GM23338 (cell line): ENCODE results near the gene BTLA. TPM values are rescaled to one million over a fixed set of nuclear protein-coding genes. Genes with fewer than 3 reads are reported as not detected.

Source experiments
- ATAC-seq: fragments of 200-7000 bp; cut with Tn5 transposase; 3 replicates; pipeline ENCODE4 v1.9.1; 2020
- DNase-seq: peaks from one replicate; pipeline ENCODE4 v3.0.0-alpha.2; 2015; ENCODE audit warnings: low spot score
- H2AFZ ChIP-seq: fragments of 200-600 bp; sonication (generic); 2 replicates; pipeline ENCODE4 v1.8.0; 2016; ENCODE audit warnings: antibody characterized with exemption, mild to moderate bottlenecking, moderate library complexity
- H3F3A ChIP-seq: fragments of 200-600 bp; sonication (generic); replicated peaks from 2 replicates; pipeline ENCODE4 v1.8.0; 2017; ENCODE audit warnings: antibody characterized with exemption, mixed run types, low read depth
- H3K27ac ChIP-seq: fragments of 200-600 bp; sonication (generic); 2 replicates; pipeline ENCODE4 v1.6.1; 2016; ENCODE audit warnings: low read depth
- H3K27me3 ChIP-seq: fragments of 200-600 bp; sonication (generic); 2 replicates; pipeline ENCODE4 v1.8.0; 2016; ENCODE audit warnings: mild to moderate bottlenecking, mixed run types, moderate library complexity; ENCODE audit not compliant: insufficient read depth
- H3K36me3 ChIP-seq: fragments of 200-600 bp; sonication (generic); 2 replicates; pipeline ENCODE4 v1.8.0; 2016; ENCODE audit warnings: mild to moderate bottlenecking; ENCODE audit not compliant: insufficient read depth
- H3K4me1 ChIP-seq: fragments of 200-600 bp; sonication (generic); 2 replicates; pipeline ENCODE4 v1.8.0; 2016; ENCODE audit warnings: mild to moderate bottlenecking, moderate library complexity; ENCODE audit not compliant: insufficient read depth
- H3K4me2 ChIP-seq: fragments of 200-600 bp; sonication (generic); 2 replicates; pipeline ENCODE4 v1.7.1; 2017; ENCODE audit warnings: mixed run types
- H3K4me3 ChIP-seq: fragments of 200-600 bp; sonication (generic); 2 replicates; pipeline ENCODE4 v1.6.1; 2016; ENCODE audit warnings: mixed run types
- H3K79me2 ChIP-seq: fragments of 200-600 bp; sonication (generic); replicated peaks from 2 replicates; pipeline ENCODE4 v1.8.0; 2017; ENCODE audit warnings: mild to moderate bottlenecking; ENCODE audit not compliant: insufficient read depth
- H3K9me2 ChIP-seq: fragments of 200-600 bp; sonication (generic); 2 replicates; pipeline ENCODE4 v1.8.0; 2017; ENCODE audit not compliant: insufficient read depth
- H4K20me1 ChIP-seq: fragments of 200-600 bp; sonication (generic); replicated peaks from 2 replicates; pipeline ENCODE4 v1.8.0; 2017; ENCODE audit warnings: mild to moderate bottlenecking; ENCODE audit not compliant: insufficient read depth
- H3K27ac Mint-ChIP-seq: 2 replicates; pipeline ENCODE4 v1.8.0; 2020; ENCODE audit warnings: inconsistent platforms, mild to moderate bottlenecking, moderate library complexity, mixed read lengths
- H3K27me3 Mint-ChIP-seq: 3 replicates; pipeline ENCODE4 v1.8.0; 2022; ENCODE audit warnings: low read depth, mild to moderate bottlenecking, moderate library complexity, mixed read lengths, inconsistent platforms; ENCODE audit not compliant: insufficient read depth, poor library complexity
- H3K36me3 Mint-ChIP-seq: 3 replicates; pipeline ENCODE4 v1.8.0; 2021; ENCODE audit warnings: low read depth, mild to moderate bottlenecking, inconsistent platforms, moderate library complexity, mixed read lengths
- H3K4me1 Mint-ChIP-seq: 3 replicates; pipeline ENCODE4 v1.8.0; 2020; ENCODE audit warnings: mild to moderate bottlenecking, inconsistent platforms, mixed read lengths
- H3K4me3 Mint-ChIP-seq: 3 replicates; pipeline ENCODE4 v1.8.0; 2021; ENCODE audit warnings: moderate library complexity, mild to moderate bottlenecking, inconsistent platforms, mixed read lengths
- H3K9me3 Mint-ChIP-seq: 3 replicates; pipeline ENCODE4 v1.8.0; 2020; ENCODE audit warnings: moderate library complexity, mild to moderate bottlenecking, inconsistent platforms, mixed read lengths
- CREB1 ChIP-seq: fragments of 250-450 bp; sonication (Bioruptor Pico); IDR thresholded peaks from 2 replicates; pipeline ENCODE4 v1.5.0; 2020; ENCODE audit warnings: low read depth, mild to moderate bottlenecking, moderate library complexity
- EZH2 ChIP-seq: fragments of 200-600 bp; sonication (generic); IDR thresholded peaks from one replicate; pipeline ENCODE4 v1.8.0; 2017; ENCODE audit warnings: antibody characterized with exemption, mild to moderate bottlenecking, low read depth; ENCODE audit not compliant: unreplicated experiment
- EZH2phosphoT487 ChIP-seq: fragments of 200-600 bp; sonication (generic); IDR thresholded peaks from one replicate; pipeline ENCODE4 v1.8.1; 2018; ENCODE audit warnings: antibody characterized with exemption; ENCODE audit not compliant: unreplicated experiment
- JUNB ChIP-seq: IDR thresholded peaks from one replicate; pipeline ENCODE4 v1.6.1; 2016; ENCODE audit warnings: antibody characterized with exemption; ENCODE audit not compliant: unreplicated experiment
- NANOG ChIP-seq: IDR thresholded peaks from 2 replicates; pipeline ENCODE4 v1.6.1; 2016; ENCODE audit warnings: antibody characterized with exemption, borderline replicate concordance
- POLR2AphosphoS5 ChIP-seq: IDR thresholded peaks from 2 replicates; pipeline ENCODE4 v1.6.1; 2016; ENCODE audit warnings: antibody characterized with exemption, low read depth
- STAT1 ChIP-seq: IDR thresholded peaks from one replicate; pipeline ENCODE4 v1.6.1; 2016; ENCODE audit warnings: antibody characterized with exemption; ENCODE audit not compliant: unreplicated experiment
- ZNF114 ChIP-seq: fragments of 250-450 bp; sonication (Bioruptor Pico); IDR thresholded peaks from 2 replicates; pipeline ENCODE4 v1.5.0; 2020; ENCODE audit warnings: mild to moderate bottlenecking, moderate library complexity
- ZNF331 ChIP-seq: fragments of 250-450 bp; sonication (Bioruptor Pico); IDR thresholded peaks from 2 replicates; pipeline ENCODE4 v1.5.0; 2020; ENCODE audit warnings: low read depth, mild to moderate bottlenecking, moderate library complexity
- polyA plus RNA-seq: library from polyadenylated mRNA; unstranded; fragments of >200 nt; fragmentation: Nextera tagmentation; extraction: Ambion mirVana; gene quantifications from 2 replicates; pipeline ENCODE4 v1.2.1, GENCODE V29; 2016
- total RNA-seq: library from RNA; depleted of rRNA; stranded (reverse); fragments of >200 nt; shearing (Covaris generic); gene quantifications from 2 replicates; pipeline ENCODE4 v1.2.3, GENCODE V29; 2014
- TF ChIP-seq, protein P1 (sequence below), 2 experiments: fragments of 200-600 bp in 1 of 2; sonication (generic) in 1 of 2; conservative IDR thresholded peaks; 2 replicates each; pipeline versions ENCODE4 v1.5.1 to v1.6.1; 2016 to 2017; ENCODE audit warnings: antibody characterized with exemption in 2 of 2, low read depth in 2 of 2, mild to moderate bottlenecking in 2 of 2, moderate library complexity in 1 of 2
- TF ChIP-seq, protein P2 (sequence below): IDR thresholded peaks from 2 replicates; pipeline ENCODE4 v1.6.1; 2016; ENCODE audit warnings: antibody characterized with exemption
- TF ChIP-seq, protein P3 (sequence below): fragments of 250-450 bp; sonication (Bioruptor Pico); IDR thresholded peaks from 2 replicates; pipeline ENCODE4 v1.5.0; 2020; ENCODE audit warnings: mild to moderate bottlenecking, moderate library complexity

BTLA gene
- total and polyA plus RNA-seq, 2 experiments from 2014 or later = 0.44 TPM; not detected in 1

DNA sequence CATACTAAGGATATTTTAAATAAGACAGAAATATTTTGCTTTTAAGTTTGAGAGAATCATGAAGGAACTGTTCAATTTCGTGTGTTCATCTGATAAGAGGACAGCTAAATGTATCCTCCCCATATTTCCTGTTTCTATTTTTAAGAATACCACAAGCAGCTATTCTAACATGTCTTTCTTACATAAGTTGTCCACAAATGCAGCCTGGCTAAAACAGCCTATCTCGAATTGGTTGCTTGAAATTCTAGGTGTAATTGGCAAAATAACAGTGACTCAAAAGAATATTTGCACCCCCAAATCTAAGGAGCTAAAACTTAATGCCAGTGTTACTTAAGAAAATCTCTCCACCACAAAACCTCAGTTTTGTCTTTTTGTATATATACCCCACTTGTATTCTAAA lies 35.0 kb downstream of the BTLA start (continued):
- TF ChIP-seq, protein P1, sequence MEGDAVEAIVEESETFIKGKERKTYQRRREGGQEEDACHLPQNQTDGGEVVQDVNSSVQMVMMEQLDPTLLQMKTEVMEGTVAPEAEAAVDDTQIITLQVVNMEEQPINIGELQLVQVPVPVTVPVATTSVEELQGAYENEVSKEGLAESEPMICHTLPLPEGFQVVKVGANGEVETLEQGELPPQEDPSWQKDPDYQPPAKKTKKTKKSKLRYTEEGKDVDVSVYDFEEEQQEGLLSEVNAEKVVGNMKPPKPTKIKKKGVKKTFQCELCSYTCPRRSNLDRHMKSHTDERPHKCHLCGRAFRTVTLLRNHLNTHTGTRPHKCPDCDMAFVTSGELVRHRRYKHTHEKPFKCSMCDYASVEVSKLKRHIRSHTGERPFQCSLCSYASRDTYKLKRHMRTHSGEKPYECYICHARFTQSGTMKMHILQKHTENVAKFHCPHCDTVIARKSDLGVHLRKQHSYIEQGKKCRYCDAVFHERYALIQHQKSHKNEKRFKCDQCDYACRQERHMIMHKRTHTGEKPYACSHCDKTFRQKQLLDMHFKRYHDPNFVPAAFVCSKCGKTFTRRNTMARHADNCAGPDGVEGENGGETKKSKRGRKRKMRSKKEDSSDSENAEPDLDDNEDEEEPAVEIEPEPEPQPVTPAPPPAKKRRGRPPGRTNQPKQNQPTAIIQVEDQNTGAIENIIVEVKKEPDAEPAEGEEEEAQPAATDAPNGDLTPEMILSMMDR (conservative IDR thresholded peaks at IDR 0.05; ENCODE audit: low read depth in 2 of 2) = no peak
- TF ChIP-seq ZNF114 (CRISPR knock-in tag) (no peak), JUNB (no peak), ZNF331 (CRISPR knock-in tag) (no peak), EZH2 (no peak), NANOG (no peak)
- TF ChIP-seq, protein P2, sequence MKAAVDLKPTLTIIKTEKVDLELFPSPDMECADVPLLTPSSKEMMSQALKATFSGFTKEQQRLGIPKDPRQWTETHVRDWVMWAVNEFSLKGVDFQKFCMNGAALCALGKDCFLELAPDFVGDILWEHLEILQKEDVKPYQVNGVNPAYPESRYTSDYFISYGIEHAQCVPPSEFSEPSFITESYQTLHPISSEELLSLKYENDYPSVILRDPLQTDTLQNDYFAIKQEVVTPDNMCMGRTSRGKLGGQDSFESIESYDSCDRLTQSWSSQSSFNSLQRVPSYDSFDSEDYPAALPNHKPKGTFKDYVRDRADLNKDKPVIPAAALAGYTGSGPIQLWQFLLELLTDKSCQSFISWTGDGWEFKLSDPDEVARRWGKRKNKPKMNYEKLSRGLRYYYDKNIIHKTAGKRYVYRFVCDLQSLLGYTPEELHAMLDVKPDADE = no peak

DNA sequence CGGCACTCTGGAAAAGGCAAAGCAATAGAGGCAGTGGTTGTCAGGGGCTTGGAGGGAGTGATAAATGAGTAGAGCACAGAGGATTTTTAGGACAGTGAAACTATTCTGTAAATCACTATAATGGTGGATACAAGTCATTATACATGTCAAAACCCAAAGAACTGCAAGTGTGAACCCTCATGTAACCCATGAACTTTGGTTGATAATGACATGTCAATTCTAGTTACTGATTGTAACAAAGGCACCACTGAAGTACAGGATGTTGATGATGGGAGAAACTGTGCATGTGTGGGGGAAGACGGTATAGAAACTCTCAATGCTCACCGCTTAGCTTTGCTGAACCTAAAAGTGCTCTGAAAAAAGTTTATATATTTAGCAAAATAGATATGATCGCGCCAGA lies 36.0 kb downstream of the BTLA start:
- H3K4me2 ChIP-seq = no peak overlapping the region
- no peak for ATAC-seq
- H3K79me2 ChIP-seq = no peaks in the 10 kb centered on the region
- no peaks in the 10 kb centered on the region for H3K9me3 Mint-ChIP-seq
- no peaks in the 10 kb centered on the region; the same call in 1 of the 2 replicates for H3F3A ChIP-seq
- no peak overlapping the region for H3K4me3 ChIP-seq
- no peaks in the 10 kb centered on the region for H3K36me3 ChIP-seq
- H3K36me3 Mint-ChIP-seq = no peaks in the 10 kb centered on the region
- no peak overlapping the region for H3K27ac Mint-ChIP-seq
- peaks cover 12% of the 10 kb centered on the region; the same call in 2 of the 3 replicates for H3K4me1 Mint-ChIP-seq
- H2AFZ ChIP-seq = no peak overlapping the region
- 0 out of 2 replicates have a peak, but pooled peaks cover 8% of the 10 kb centered on the region for H3K4me1 ChIP-seq
- no peaks in the 10 kb centered on the region for H3K27me3 Mint-ChIP-seq
- H4K20me1 ChIP-seq = no peaks in the 10 kb centered on the region
- H3K27ac ChIP-seq = no peak overlapping the region
- no peaks in the 10 kb centered on the region for H3K9me2 ChIP-seq
- H3K4me3 Mint-ChIP-seq = no peak overlapping the region
- no peaks in the 10 kb centered on the region for H3K27me3 ChIP-seq
- no peak for DNase-seq
- TF ChIP-seq POLR2AphosphoS5 (no peak), ZNF114 (CRISPR knock-in tag) (no peak), JUNB (no peak), STAT1 (no peak), EZH2phosphoT487 (no peak), ZNF331 (CRISPR knock-in tag) (no peak), CREB1 (CRISPR knock-in tag) (no peak), NANOG (no peak), EZH2 (no peak)
- TF ChIP-seq, protein P1 (conservative IDR thresholded peaks at IDR 0.05; ENCODE audit: low read depth in 2 of 2) = no peak
- TF ChIP-seq, protein P2 = no peak
- TF ChIP-seq, protein P3, sequence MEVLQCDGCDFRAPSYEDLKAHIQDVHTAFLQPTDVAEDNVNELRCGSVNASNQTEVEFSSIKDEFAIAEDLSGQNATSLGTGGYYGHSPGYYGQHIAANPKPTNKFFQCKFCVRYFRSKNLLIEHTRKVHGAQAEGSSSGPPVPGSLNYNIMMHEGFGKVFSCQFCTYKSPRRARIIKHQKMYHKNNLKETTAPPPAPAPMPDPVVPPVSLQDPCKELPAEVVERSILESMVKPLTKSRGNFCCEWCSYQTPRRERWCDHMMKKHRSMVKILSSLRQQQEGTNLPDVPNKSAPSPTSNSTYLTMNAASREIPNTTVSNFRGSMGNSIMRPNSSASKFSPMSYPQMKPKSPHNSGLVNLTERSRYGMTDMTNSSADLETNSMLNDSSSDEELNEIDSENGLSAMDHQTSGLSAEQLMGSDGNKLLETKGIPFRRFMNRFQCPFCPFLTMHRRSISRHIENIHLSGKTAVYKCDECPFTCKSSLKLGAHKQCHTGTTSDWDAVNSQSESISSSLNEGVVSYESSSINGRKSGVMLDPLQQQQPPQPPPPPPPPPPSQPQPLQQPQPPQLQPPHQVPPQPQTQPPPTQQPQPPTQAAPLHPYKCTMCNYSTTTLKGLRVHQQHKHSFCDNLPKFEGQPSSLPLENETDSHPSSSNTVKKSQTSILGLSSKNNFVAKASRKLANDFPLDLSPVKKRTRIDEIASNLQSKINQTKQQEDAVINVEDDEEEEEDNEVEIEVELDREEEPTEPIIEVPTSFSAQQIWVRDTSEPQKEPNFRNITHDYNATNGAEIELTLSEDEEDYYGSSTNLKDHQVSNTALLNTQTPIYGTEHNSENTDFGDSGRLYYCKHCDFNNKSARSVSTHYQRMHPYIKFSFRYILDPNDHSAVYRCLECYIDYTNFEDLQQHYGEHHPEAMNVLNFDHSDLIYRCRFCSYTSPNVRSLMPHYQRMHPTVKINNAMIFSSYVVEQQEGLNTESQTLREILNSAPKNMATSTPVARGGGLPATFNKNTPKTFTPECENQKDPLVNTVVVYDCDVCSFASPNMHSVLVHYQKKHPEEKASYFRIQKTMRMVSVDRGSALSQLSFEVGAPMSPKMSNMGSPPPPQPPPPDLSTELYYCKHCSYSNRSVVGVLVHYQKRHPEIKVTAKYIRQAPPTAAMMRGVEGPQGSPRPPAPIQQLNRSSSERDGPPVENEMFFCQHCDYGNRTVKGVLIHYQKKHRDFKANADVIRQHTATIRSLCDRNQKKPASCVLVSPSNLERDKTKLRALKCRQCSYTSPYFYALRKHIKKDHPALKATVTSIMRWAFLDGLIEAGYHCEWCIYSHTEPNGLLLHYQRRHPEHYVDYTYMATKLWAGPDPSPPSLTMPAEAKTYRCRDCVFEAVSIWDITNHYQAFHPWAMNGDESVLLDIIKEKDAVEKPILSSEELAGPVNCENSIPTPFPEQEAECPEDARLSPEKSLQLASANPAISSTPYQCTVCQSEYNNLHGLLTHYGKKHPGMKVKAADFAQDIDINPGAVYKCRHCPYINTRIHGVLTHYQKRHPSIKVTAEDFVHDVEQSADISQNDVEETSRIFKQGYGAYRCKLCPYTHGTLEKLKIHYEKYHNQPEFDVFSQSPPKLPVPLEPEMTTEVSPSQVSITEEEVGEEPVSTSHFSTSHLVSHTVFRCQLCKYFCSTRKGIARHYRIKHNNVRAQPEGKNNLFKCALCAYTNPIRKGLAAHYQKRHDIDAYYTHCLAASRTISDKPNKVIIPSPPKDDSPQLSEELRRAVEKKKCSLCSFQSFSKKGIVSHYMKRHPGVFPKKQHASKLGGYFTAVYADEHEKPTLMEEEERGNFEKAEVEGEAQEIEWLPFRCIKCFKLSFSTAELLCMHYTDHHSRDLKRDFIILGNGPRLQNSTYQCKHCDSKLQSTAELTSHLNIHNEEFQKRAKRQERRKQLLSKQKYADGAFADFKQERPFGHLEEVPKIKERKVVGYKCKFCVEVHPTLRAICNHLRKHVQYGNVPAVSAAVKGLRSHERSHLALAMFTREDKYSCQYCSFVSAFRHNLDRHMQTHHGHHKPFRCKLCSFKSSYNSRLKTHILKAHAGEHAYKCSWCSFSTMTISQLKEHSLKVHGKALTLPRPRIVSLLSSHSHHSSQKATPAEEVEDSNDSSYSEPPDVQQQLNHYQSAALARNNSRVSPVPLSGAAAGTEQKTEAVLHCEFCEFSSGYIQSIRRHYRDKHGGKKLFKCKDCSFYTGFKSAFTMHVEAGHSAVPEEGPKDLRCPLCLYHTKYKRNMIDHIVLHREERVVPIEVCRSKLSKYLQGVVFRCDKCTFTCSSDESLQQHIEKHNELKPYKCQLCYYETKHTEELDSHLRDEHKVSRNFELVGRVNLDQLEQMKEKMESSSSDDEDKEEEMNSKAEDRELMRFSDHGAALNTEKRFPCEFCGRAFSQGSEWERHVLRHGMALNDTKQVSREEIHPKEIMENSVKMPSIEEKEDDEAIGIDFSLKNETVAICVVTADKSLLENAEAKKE (CRISPR knock-in tag) = no peak
